ENCODE results near the gene RBBP4. TPM values are rescaled to one million over a fixed set of nuclear protein-coding genes. Genes with fewer than 3 reads are reported as not detected.

Gene RBBP4
- total and polyA plus RNA-seq, 2 experiments from 2014 or later = 275 to 336 TPM

DNA sequence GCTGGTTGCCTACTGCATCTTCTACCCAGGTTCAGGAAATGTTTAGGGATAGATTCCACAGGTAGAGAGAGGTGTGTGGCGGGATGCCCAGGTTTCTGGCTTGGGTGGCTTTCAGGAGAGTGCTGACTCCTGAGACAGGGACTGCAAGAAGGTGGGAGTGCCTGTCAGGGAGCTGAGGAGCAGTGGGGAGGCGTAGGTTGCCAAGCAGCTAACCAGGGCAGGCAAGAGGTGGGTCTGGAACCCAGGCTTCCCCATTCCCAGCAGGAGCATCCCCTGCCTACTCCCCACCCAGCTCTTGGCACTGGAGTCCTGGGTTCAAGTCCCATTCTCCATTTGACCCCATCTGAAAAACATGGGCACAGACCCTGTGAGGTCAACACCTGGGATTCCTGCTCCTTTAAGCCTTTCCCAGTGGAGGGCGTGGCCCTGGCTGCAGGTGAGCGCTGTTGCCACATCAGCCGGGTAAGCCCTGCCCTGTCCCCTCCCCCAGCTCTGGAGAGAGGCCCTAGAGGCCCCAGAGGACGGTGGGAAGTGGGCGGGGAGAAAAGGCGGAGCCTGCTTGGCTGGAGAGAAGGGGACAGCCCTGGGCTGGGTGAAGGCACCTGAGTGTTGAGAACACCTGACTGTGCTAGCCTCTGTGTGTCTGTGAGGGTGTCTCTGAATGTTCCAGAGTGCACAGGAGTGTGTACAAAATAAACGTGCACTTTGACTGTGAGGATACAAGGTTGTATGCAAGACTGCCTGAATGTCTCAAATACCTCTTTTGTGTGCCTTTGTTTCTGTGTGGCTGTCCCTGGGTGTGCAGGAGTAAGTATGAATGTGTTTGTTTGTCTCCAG lies 65.5 kb downstream of the RBBP4 start:
- no peaks in the 10 kb centered on the region for H3K36me3 ChIP-seq
- no peak overlapping the region for H3K27ac ChIP-seq
- no peaks in the 10 kb centered on the region for H3K9me3 ChIP-seq (ENCODE audit: low read depth)
- peaks cover 5% of the 10 kb centered on the region for H3K4me1 ChIP-seq (ENCODE audit: low read depth)
- no peak overlapping the region for H3K4me3 ChIP-seq
- no peaks in the 10 kb centered on the region for H3K27me3 ChIP-seq
- TF ChIP-seq, protein P1, sequence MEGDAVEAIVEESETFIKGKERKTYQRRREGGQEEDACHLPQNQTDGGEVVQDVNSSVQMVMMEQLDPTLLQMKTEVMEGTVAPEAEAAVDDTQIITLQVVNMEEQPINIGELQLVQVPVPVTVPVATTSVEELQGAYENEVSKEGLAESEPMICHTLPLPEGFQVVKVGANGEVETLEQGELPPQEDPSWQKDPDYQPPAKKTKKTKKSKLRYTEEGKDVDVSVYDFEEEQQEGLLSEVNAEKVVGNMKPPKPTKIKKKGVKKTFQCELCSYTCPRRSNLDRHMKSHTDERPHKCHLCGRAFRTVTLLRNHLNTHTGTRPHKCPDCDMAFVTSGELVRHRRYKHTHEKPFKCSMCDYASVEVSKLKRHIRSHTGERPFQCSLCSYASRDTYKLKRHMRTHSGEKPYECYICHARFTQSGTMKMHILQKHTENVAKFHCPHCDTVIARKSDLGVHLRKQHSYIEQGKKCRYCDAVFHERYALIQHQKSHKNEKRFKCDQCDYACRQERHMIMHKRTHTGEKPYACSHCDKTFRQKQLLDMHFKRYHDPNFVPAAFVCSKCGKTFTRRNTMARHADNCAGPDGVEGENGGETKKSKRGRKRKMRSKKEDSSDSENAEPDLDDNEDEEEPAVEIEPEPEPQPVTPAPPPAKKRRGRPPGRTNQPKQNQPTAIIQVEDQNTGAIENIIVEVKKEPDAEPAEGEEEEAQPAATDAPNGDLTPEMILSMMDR (IDR thresholded peaks at IDR 0.05; ENCODE audit: low read depth, low read length) = no peak
- DNase-seq (ENCODE audit: low read depth in 1 of 2, low spot score in 1 of 2) = peak; percentile 28 to 79

DNA sequence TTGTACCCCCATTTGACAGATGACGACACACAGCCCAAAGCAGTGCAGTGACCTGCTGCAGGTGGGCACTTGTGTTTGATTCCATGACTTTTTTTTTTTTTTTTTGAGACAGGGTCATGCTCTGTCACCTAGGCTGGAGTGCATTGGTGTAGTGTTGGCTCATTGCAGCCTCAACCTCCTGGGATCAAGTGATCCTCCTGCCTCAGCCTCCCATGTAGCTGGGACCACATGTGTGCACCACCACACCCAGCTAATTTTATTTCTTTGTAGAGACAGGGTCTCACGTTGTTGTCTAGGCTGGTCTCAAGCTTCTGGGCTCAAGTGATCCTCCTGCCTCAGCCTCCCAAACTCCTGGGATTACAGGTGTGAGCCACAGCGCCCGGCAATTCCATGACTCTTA lies 66.5 kb downstream of the RBBP4 start:
- TF ChIP-seq, protein P1 (IDR thresholded peaks at IDR 0.05; ENCODE audit: low read depth, low read length) = no peak
- no peaks in the 10 kb centered on the region for H3K27me3 ChIP-seq
- H3K4me1 ChIP-seq (ENCODE audit: low read depth) = peaks cover 5% of the 10 kb centered on the region
- no peak overlapping the region for H3K4me3 ChIP-seq
- no peak overlapping the region for H3K27ac ChIP-seq
- no peaks in the 10 kb centered on the region for H3K9me3 ChIP-seq (ENCODE audit: low read depth)
- no peak for DNase-seq (ENCODE audit: low read depth in 1 of 2, low spot score in 1 of 2)
- H3K36me3 ChIP-seq = no peaks in the 10 kb centered on the region

DNA sequence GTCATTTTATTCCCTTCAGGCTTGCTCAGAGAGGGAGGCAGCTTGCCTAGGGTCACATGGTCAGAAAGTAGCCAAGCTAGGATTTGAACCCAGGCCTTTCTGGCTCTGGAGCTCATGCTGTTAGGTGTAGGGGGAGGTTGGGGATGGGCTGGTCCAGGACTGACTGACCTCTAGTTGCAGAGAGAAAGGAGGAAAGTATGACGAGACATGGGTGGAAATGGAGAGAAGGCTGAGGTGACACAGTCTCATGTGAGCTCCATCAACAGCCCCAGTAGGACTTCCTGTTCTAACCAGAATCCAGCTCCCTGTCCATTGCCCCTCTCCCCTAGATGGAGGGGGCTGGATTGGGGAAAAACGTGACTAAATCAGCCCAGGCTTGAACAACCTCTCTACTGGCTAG lies 67.0 kb downstream of the RBBP4 start:
- no peak overlapping the region for H3K27ac ChIP-seq
- DNase-seq (ENCODE audit: low read depth in 1 of 2, low spot score in 1 of 2) = no peak
- H3K36me3 ChIP-seq = no peaks in the 10 kb centered on the region
- H3K9me3 ChIP-seq (ENCODE audit: low read depth) = no peaks in the 10 kb centered on the region
- no peak overlapping the region for H3K4me3 ChIP-seq
- peaks cover 5% of the 10 kb centered on the region for H3K4me1 ChIP-seq (ENCODE audit: low read depth)
- H3K27me3 ChIP-seq = no peaks in the 10 kb centered on the region
- TF ChIP-seq, protein P1 (IDR thresholded peaks at IDR 0.05; ENCODE audit: low read depth, low read length) = no peak

DNA sequence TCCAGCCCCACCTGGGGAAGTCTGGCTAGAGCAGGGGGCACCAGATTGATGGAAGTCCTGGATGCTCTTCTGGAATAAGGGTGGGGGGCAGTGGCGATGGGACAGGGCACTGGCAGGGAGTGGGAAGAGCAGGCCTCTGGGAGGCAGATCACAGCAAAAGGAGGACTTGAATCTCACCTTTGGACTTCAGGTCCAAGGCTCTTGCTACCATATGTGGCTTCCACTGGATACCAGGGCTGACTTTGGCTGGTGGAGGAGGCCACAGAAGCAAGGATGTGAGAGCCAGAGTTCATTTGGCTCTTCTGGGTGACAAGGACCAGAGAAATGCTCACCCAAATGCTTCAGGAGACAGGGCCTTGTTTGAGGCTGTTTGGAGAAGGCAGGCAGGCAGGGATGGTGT lies 67.5 kb downstream of the RBBP4 start:
- no peak for DNase-seq (ENCODE audit: low read depth in 1 of 2, low spot score in 1 of 2)
- Histone ChIP-seq H3K27ac (no peak overlapping the region), H3K27me3 (no peaks in the 10 kb centered on the region), H3K9me3 (ENCODE audit: low read depth) (no peaks in the 10 kb centered on the region), H3K4me3 (no peak overlapping the region), H3K4me1 (ENCODE audit: low read depth) (peaks cover 5% of the 10 kb centered on the region), H3K36me3 (no peaks in the 10 kb centered on the region)
- TF ChIP-seq, protein P1 (IDR thresholded peaks at IDR 0.05; ENCODE audit: low read depth, low read length) = no peak

DNA sequence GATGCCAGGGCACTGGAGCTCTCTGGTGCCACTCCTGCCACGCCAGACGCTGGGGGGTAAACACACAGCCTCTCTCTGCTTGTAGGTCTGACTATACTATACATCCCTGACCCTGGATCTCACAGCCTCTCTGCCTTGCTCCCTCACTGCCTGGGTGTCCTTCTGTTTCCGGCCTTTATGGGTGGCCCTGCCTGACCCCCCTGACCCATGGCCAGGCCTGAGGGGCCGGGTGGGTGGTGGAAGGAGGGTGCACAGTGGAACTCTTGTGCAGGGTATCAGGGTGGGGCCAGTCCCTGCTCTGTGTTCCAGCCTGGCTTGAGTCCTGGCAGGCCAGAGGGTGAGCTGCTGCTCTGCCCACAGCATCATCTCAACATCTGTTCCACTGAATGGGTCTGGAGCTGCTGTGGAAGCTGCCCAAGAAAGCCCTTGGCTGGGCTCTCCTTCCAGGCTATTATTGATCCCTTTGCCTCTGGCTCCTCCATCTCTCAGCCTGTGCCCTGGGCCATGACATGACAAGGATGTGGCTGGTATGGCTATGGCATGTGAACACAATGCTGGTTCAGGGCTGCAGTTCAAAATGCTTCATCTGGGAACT lies 68.8 kb downstream of the RBBP4 start:
- peaks cover 5% of the 10 kb centered on the region for H3K4me1 ChIP-seq (ENCODE audit: low read depth)
- no peaks in the 10 kb centered on the region for H3K36me3 ChIP-seq
- no peaks in the 10 kb centered on the region for H3K9me3 ChIP-seq (ENCODE audit: low read depth)
- TF ChIP-seq, protein P1 (IDR thresholded peaks at IDR 0.05; ENCODE audit: low read depth, low read length) = no peak
- DNase-seq (ENCODE audit: low read depth in 1 of 2, low spot score in 1 of 2) = no peak
- H3K4me3 ChIP-seq = no peak overlapping the region
- H3K27me3 ChIP-seq = no peaks in the 10 kb centered on the region
- no peak overlapping the region for H3K27ac ChIP-seq
